Measurements from ENCODE around the gene AMN1.
"Not testable (repeated sequence)": the region's sequence is repeated elsewhere in the genome, so short reads cannot be mapped to it uniquely, and the experiment has no call there.

The AMN1 gene

DNA sequence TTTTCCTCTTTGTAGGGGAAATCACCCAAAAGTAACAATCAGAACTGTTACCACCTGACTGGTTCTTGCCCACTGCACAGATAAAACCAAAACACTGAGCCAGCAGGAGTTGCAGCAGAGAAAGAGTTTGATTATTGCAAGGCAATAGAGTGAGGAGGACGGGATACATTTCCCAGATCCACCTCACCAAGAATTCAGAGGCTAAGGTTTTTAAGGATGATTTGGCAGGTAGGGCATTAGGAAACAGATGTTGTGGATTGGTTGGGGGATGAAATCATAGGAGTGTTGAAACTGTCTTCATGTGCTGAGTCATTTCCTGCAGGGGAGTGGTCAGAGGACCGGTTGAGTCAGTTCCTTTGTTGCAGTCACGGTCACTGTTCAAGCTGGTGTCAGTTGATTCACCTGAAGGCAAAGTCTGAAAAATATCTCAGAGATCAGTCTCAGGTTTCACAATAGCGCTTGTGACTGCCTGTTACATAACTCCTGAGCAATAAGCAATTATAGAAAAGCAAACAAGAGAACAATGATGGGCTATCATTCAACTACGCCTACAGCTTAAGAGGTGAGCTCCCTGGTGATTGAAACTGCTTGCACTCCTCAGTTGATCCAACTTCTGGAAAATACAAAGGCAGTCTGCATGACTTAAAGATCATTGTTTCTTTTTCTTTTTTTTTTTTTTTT, 20.3 kb upstream of the AMN1 start:
- Mint-ChIP-seq H3K27me3 (no peaks in the 10 kb centered on the region), H3K4me3 (peak overlapping the region; percentile 72), H3K4me1 (peaks cover 54% of the 10 kb centered on the region), H3K27ac (peak overlapping the region; percentile 93), H3K36me3 (no peaks in the 10 kb centered on the region), H3K9me3 (peaks cover 2% of the 10 kb centered on the region)
- peak in 1 of 2 donors; percentile 38 for DNase-seq (ENCODE audit: low spot score in 2 of 2)
- ATAC-seq (ENCODE audit: low read depth): peak; percentile 59

DNA sequence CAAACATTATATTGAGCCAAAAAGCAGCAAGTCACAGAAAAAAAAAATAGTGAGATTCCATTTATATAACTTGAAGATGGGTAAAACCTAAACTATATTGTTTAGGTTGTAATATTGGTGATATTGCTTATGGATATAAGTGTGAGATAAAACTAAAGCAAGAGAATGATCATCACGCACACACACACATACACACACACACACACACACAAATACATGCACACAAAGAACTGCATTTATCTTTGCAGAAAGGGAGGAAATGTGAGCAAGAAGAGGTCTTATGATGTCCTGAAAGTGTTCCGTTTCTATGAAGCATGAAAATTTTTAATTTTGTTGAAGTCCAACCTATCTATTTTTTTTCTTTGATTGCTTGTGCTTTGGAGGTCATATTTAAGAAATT, 16.4 kb upstream of the AMN1 start:
- Mint-ChIP-seq H3K27ac (peak overlapping the region; percentile 93), H3K4me3 (no peak overlapping the region), H3K27me3 (no peaks in the 10 kb centered on the region), H3K9me3 (peaks cover 1% of the 10 kb centered on the region), H3K36me3 (peaks cover 3% of the 10 kb centered on the region), H3K4me1 (peaks cover 62% of the 10 kb centered on the region)
- no peak for ATAC-seq (ENCODE audit: low read depth)
- no peak for DNase-seq (ENCODE audit: low spot score in 2 of 2)

DNA sequence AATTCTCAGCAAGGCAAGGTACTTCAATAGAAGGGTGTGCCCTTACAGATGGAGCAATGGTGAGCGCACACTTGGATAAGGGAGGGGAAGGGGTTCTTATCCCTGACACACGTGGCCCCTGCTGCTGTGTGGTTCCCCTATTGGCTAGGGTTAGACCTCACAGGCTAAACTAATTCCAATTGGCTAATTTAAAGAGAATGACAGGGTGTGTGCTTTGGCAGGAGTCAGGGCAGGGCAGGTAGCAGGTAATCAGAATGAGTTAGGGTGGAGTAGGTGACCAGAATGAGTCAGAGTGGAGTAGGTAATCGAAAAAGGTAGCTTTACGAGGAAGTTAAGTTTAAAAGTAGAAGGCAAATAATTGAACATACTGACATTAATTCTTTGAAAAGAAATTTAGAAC, 15.5 kb upstream of the AMN1 start:
- ATAC-seq (ENCODE audit: low read depth); H3K36me3 Mint-ChIP-seq; H3K9me3 Mint-ChIP-seq; DNase-seq (ENCODE audit: low spot score in 2 of 2); H3K27me3 Mint-ChIP-seq: not testable (repeated sequence)
- Mint-ChIP-seq H3K27ac (peak overlapping the region; percentile 93), H3K4me3 (peak overlapping the region; percentile 34), H3K4me1 (peaks cover 58% of the 10 kb centered on the region)

DNA sequence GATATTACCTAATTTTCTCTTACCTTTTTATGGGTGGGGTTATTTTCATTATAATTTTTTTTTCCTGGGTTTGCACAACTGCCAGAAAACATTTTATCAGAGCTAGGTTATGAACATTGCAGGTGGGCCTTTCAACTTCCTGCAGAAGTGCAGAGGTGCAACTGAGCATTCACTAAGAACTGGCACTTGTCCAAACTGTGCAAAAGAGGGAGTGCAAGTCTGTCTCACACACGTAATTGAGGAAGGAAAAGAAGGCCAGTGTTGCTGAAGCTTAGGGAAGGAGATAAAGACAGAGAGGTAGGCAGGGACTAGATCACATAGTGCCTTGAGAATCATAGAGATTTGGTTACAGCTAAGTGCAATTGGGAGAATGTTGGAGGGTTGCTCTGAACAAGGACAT, 14.1 kb upstream of the AMN1 start:
- peaks cover 56% of the 10 kb centered on the region for H3K4me1 Mint-ChIP-seq
- peaks cover 5% of the 10 kb centered on the region for H3K36me3 Mint-ChIP-seq
- DNase-seq (ENCODE audit: low spot score in 2 of 2): peak in 1 of 2 donors; percentile 52
- peak overlapping the region; percentile 4 for H3K4me3 Mint-ChIP-seq
- H3K27ac Mint-ChIP-seq: peak overlapping the region; percentile 93
- peak; percentile 62 for ATAC-seq (ENCODE audit: low read depth)
- no peaks in the 10 kb centered on the region for H3K27me3 Mint-ChIP-seq
- H3K9me3 Mint-ChIP-seq: peaks cover 1% of the 10 kb centered on the region

DNA sequence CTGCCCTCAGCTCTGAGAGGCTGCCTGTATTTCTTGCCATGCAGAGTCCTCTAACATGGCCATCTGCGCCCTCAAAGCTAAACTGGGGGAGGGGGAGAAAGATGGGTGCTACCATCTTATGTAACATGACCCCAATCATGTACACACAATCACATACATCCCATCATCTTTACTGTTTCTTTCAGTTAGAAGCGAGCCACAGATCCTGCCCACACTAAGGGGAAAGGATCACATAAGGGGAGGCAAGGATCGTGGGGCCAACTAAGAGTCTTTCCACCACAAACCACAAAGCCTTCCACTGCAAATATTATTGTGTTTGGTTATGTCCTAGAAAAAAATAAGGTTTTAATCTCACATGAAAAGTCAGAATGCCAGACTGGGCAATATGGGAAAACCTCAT, 11.8 kb upstream of the AMN1 start:
- peaks cover 1% of the 10 kb centered on the region for H3K9me3 Mint-ChIP-seq

DNA sequence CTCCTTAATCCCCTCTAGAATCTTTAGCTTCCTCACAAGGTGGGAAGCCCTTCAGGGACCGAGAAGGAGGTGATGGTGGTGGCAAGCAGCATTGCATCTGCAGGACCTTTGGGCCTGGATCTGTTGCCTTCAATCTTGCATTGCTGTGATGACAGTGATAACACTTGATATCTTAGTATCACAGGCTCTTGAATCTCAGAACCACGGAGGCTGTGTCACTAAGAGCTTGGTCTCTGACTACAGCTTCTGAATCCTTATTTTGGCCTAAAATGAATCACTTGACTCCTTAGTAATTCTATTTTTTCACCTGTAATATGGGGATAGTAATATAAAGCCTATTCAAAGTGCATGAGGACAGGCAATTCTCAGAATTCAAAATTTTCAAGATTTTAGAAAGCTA, 8.9 kb upstream of the AMN1 start:
- no peak for ATAC-seq (ENCODE audit: low read depth)
- peaks cover 3% of the 10 kb centered on the region for H3K9me3 Mint-ChIP-seq
- H3K4me3 Mint-ChIP-seq: no peak overlapping the region
- peaks cover 6% of the 10 kb centered on the region for H3K36me3 Mint-ChIP-seq
- peaks cover 33% of the 10 kb centered on the region for H3K4me1 Mint-ChIP-seq
- no peaks in the 10 kb centered on the region for H3K27me3 Mint-ChIP-seq
- H3K27ac Mint-ChIP-seq: peak overlapping the region; percentile 81
- DNase-seq (ENCODE audit: low spot score in 2 of 2): no peak

More for the DNA sequence above, 11.8 kb upstream of the AMN1 start:
- H3K4me3 Mint-ChIP-seq: no peak overlapping the region
- no peak overlapping the region for H3K27ac Mint-ChIP-seq
- no peaks in the 10 kb centered on the region for H3K27me3 Mint-ChIP-seq
- DNase-seq (ENCODE audit: low spot score in 2 of 2) (no peak), ATAC-seq (ENCODE audit: low read depth) (no peak)
- H3K4me1 Mint-ChIP-seq: peaks cover 46% of the 10 kb centered on the region
- H3K36me3 Mint-ChIP-seq: peaks cover 5% of the 10 kb centered on the region

DNA sequence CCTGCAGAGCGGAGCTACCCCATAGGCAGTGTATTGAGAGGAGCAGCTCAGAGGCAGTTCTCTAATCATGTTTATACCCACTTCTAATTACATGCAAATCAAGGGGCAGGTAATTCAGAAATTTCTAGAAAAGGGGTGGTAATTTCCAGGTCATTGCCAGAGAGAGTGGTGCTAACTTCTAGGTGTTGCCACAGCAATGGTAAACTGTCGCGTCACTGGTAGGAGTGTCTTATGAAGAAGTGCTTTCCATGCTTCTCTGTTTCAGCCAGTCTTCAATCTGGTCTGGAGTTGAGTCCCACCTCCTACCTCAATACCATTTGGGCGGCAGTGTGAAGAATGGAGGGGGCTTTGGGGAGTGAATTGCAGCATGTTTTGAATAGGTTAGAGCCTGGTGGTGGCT, 8.5 kb upstream of the AMN1 start:
- peaks cover 3% of the 10 kb centered on the region for H3K9me3 Mint-ChIP-seq
- H3K27ac Mint-ChIP-seq: peak overlapping the region; percentile 81
- peaks cover 6% of the 10 kb centered on the region for H3K36me3 Mint-ChIP-seq
- ATAC-seq (ENCODE audit: low read depth): no peak
- H3K27me3 Mint-ChIP-seq: no peaks in the 10 kb centered on the region
- DNase-seq (ENCODE audit: low spot score in 2 of 2): no peak
- H3K4me1 Mint-ChIP-seq: peaks cover 28% of the 10 kb centered on the region
- H3K4me3 Mint-ChIP-seq: no peak overlapping the region

DNA sequence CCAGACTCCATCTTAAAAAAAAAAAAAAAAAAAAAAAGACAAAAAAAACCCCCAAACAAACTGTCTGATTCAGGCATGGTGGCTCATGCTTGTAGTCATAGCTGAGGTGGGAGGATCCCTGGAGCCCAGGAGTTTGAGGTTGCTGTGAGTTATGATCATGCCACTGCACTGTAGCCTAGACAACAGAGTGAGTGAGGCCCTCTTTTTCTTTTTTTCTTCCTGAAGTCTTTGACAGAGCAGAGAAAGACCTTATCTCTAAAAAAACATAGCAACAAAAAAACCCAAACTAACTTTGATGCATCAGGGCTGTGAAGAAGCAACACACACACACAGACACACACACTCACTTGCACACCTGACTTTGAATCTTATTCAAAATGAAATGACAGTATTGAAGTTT, 7.7 kb upstream of the AMN1 start:
- Mint-ChIP-seq H3K27ac (no peak overlapping the region), H3K4me1 (peaks cover 22% of the 10 kb centered on the region), H3K27me3 (no peaks in the 10 kb centered on the region), H3K36me3 (peaks cover 6% of the 10 kb centered on the region), H3K4me3 (no peak overlapping the region), H3K9me3 (peaks cover 3% of the 10 kb centered on the region)
- DNase-seq (ENCODE audit: low spot score in 2 of 2) (no peak), ATAC-seq (ENCODE audit: low read depth) (peak; percentile 73)

DNA sequence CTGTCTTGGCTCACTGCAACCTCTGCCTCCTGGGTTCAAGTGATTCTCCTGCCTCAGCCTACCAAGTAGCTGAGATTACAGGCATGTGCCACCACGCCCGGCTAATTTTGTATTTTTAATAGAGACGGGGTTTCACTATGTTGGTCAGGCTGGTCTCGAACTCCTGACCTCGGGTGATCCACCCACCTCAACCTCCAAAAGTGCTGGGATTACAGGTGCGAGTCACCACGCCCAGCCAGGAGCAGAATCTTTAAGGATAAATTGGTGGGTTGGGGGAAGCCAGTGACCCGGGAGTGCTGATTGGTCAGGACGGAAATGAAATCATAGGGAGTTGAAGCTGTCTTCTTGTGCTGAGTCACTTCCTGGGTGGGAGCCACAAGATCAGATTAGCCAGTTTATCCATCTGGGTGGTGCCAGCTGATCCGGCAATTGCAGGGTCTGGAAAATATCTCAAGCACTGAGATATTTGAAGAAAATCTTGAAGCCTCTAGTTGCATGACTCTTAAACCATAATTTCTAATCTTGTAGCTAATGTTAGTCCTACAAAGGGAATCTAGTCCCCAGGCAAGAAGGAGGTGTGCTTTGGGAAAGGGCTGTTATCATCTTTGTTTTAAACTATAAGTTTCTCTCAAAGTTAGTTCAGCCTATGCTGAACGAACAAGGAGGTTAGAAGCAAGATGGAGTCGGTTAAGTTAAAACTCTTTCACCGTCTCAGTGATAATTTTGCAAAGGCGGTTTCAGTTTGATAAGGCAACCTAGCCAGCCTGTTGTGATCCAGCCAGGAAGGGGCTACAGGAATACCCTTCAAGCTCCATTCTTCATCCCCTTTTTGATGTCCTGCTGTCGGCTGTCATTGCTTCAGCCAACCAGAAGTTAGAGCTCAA, 5.0 kb upstream of the AMN1 start:
- ATAC-seq (ENCODE audit: low read depth); DNase-seq (ENCODE audit: low spot score in 2 of 2); H3K27ac Mint-ChIP-seq; H3K4me3 Mint-ChIP-seq; H3K27me3 Mint-ChIP-seq; H3K9me3 Mint-ChIP-seq: not testable (repeated sequence)
- Mint-ChIP-seq H3K36me3 (peaks cover 13% of the 10 kb centered on the region), H3K4me1 (peaks cover 18% of the 10 kb centered on the region)

DNA sequence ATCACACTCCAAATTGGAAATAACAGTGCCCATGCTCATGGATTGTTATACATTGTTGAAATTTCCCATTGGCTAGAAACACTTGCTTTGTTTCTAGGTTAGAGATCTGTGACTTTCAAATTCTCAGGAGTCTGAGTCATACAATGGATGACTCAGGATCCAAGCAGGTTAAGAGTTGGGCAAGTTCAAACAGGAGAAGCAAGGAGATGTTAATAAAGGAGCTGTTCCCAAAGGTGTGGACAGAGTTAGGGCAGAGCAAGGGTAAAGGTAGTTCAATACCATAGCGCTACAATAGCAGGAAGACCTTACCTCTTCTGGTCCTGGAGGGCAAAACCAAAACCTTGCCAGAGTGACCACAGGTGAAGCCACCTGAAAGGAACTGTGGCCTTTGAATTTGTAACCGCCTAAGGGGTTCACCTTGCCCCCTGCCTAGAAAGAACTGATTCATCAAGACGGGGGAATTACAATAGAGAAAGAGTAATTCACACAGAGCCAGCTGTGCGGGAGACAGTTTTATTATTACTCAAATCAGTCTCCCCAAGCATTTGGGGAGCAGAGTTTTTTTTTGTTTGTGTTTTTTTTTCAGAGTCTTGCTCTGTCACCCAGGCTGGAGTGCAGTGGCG, 4.2 kb upstream of the AMN1 start:
- no peak overlapping the region for H3K27ac Mint-ChIP-seq
- H3K4me1 Mint-ChIP-seq: peaks cover 13% of the 10 kb centered on the region
- DNase-seq (ENCODE audit: low spot score in 2 of 2) (no peak), ATAC-seq (ENCODE audit: low read depth) (no peak)
- peaks cover 13% of the 10 kb centered on the region for H3K36me3 Mint-ChIP-seq
- H3K27me3 Mint-ChIP-seq: no peaks in the 10 kb centered on the region
- no peak overlapping the region for H3K4me3 Mint-ChIP-seq
- H3K9me3 Mint-ChIP-seq: peaks cover 6% of the 10 kb centered on the region

DNA sequence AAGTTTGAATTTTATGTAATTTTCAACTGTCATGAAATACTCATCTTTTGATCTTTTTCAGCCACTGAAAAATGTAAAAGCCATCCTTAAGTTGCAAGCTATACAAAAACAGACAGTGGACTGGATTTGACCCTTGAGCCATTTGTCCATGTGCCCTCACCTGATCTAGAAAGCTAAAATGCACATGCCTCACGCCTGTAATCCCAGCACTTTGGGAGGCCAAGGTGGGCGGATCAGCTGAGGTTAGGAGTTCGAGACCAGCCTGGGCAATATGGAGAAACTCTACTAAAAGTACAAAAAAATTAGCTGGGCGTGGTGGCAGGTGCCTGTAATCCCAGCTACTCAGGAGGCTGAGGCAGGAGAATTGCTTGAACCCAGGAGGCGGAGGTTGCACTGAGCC, 2.4 kb upstream of the AMN1 start:
- ATAC-seq (ENCODE audit: low read depth); H3K9me3 Mint-ChIP-seq; H3K27me3 Mint-ChIP-seq; H3K4me3 Mint-ChIP-seq; H3K27ac Mint-ChIP-seq; DNase-seq (ENCODE audit: low spot score in 2 of 2): not testable (repeated sequence)
- H3K36me3 Mint-ChIP-seq: peaks cover 19% of the 10 kb centered on the region
- H3K4me1 Mint-ChIP-seq: peaks cover 22% of the 10 kb centered on the region

DNA sequence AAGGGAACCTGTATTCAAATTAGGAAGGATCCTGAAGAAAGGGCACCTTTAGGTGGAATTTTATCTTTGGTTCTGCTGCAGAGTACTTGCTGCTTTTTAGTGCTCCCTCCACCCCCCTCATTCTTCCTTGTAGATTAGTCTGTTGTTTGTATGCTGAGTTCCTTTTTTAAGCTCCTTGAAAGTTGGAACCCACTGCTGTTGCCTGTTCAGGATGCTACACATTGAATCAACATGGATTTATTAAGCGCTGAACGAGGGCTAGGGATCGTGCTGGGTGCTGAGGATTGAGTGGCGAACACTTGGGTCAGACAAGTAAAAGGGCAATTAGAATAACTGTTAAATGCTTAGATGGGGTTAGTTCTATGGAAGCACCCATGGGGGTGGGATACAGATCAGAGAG, 884 bp upstream of the AMN1 start:
- peak overlapping the region; percentile 91 for H3K27ac Mint-ChIP-seq
- no peak for ATAC-seq (ENCODE audit: low read depth)
- peaks cover 4% of the 10 kb centered on the region for H3K9me3 Mint-ChIP-seq
- no peak for DNase-seq (ENCODE audit: low spot score in 2 of 2)
- H3K27me3 Mint-ChIP-seq: no peaks in the 10 kb centered on the region
- H3K4me3 Mint-ChIP-seq: peak overlapping the region; percentile 97
- H3K4me1 Mint-ChIP-seq: peaks cover 23% of the 10 kb centered on the region
- peaks cover 21% of the 10 kb centered on the region for H3K36me3 Mint-ChIP-seq

DNA sequence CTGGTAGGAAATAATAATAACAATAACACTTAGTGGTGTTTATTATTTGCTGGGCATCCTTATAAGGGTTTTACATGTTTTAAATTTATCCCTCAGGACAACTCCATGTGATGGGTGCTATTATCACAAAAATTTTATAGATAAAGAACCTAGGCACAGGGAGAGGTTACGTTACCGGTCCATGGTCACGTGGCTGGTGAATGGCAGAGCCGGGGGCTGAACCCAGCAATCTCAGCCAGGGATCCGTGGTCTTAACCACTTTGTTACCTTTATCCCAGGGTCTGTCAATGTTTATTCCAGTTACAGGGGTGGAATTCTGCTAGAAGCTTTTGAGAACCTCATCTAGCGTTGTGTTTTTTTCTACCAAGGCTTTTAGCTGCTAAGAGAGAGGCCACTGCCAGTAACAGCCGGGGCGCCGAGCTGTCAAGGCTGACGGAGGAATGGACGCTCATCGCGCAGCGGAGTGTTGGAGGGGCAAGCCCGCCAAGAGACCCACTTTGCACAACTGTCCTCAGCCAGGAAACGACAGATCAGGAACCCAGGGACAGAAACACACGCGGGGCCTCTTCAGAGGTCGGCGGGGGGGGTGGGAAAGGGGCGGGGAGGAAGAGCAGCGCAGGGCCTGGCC, 418 bp downstream of the AMN1 start:
- H3K4me1 Mint-ChIP-seq: peaks cover 35% of the 10 kb centered on the region
- H3K4me3 Mint-ChIP-seq: peak overlapping the region; percentile 97
- peak; percentile 20 for ATAC-seq (ENCODE audit: low read depth)
- H3K27ac Mint-ChIP-seq: peak overlapping the region; percentile 91
- H3K36me3 Mint-ChIP-seq: peaks cover 25% of the 10 kb centered on the region
- peaks cover 4% of the 10 kb centered on the region for H3K9me3 Mint-ChIP-seq
- peak in 1 of 2 donors; percentile 68 for DNase-seq (ENCODE audit: low spot score in 2 of 2)
- H3K27me3 Mint-ChIP-seq: no peaks in the 10 kb centered on the region

DNA sequence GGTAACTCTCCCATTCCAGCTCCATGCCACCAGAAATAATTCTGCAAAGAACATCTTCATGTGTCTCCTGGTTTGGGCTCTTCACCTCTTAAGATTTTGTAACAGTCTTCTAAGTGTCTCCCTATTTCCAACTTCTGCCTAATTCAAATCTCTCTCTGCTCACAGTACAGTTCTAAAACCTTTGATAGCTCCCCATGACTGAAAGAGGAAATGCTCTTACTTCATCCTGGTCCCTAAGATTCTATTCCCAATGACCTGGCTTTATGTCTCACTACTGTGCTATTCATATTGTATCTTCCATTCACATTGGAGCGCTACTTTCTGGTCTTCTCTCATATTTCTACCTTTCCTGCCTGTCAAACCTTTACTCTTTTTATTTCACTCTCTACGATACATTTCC, 1.6 kb downstream of the AMN1 start:
- no peak for ATAC-seq (ENCODE audit: low read depth)
- no peak for DNase-seq (ENCODE audit: low spot score in 2 of 2)
- Mint-ChIP-seq H3K36me3 (peaks cover 30% of the 10 kb centered on the region), H3K9me3 (peaks cover 4% of the 10 kb centered on the region), H3K4me1 (peaks cover 38% of the 10 kb centered on the region), H3K4me3 (peak overlapping the region; percentile 53), H3K27ac (peak overlapping the region; percentile 43), H3K27me3 (no peaks in the 10 kb centered on the region)
